Measurements from ENCODE around the gene KIT.

Gene KIT

GRCh38 chr4:54703182-54703581 is 45.4 kb downstream of the KIT start:
- DNase-seq (ENCODE audit: low read depth in 2 of 2) = no peak

- DNase-seq (ENCODE audit: low read depth in 2 of 2) = no peak
Measured at GRCh38 chr4:54707406-54707805, 49.6 kb downstream of the KIT start.

- DNase-seq (ENCODE audit: low read depth in 2 of 2) = no peak
Measured at GRCh38 chr4:54708339-54709279, 50.9 kb downstream of the KIT start.

- no peak for DNase-seq (ENCODE audit: low read depth in 2 of 2)
Measured at GRCh38 chr4:54709400-54709799, 51.6 kb downstream of the KIT start.

- DNase-seq (ENCODE audit: low read depth in 2 of 2) = no peak
Measured at GRCh38 chr4:54712206-54712605, 54.4 kb downstream of the KIT start.

- DNase-seq (ENCODE audit: low read depth in 2 of 2) = no peak
Measured at GRCh38 chr4:54714631-54715030, 56.9 kb downstream of the KIT start.

- DNase-seq (ENCODE audit: low read depth in 2 of 2) = no peak
Measured at GRCh38 chr4:54716478-54717065, 58.8 kb downstream of the KIT start.

GRCh38 chr4:54717694-54718093 is 59.9 kb downstream of the KIT start:
- no peak for DNase-seq (ENCODE audit: low read depth in 2 of 2)

GRCh38 chr4:54719378-54719777 is 61.6 kb downstream of the KIT start:
- DNase-seq (ENCODE audit: low read depth in 2 of 2) = no peak

- no peak for DNase-seq (ENCODE audit: low read depth in 2 of 2)
Measured at GRCh38 chr4:54723220-54723619, 65.5 kb downstream of the KIT start.

- DNase-seq (ENCODE audit: low read depth in 2 of 2) = no peak
Measured at GRCh38 chr4:54723820-54724219, 66.1 kb downstream of the KIT start.

- no peak for DNase-seq (ENCODE audit: low read depth in 2 of 2)
Measured at GRCh38 chr4:54726907-54727306, 69.2 kb downstream of the KIT start.

- no peak for DNase-seq (ENCODE audit: low read depth in 2 of 2)
Measured at GRCh38 chr4:54727346-54727745, 69.6 kb downstream of the KIT start.

GRCh38 chr4:54728368-54728767 is 70.6 kb downstream of the KIT start:
- DNase-seq (ENCODE audit: low read depth in 2 of 2) = no peak

- DNase-seq (ENCODE audit: low read depth in 2 of 2) = no peak
Measured at GRCh38 chr4:54729256-54729655, 71.5 kb downstream of the KIT start.

- no peak for DNase-seq (ENCODE audit: low read depth in 2 of 2)
Measured at GRCh38 chr4:54730581-54730980, 72.8 kb downstream of the KIT start.

GRCh38 chr4:54731552-54731951 is 73.8 kb downstream of the KIT start:
- DNase-seq (ENCODE audit: low read depth in 2 of 2) = no peak

GRCh38 chr4:54731976-54732375 is 74.2 kb downstream of the KIT start:
- no peak for DNase-seq (ENCODE audit: low read depth in 2 of 2)

- DNase-seq (ENCODE audit: low read depth in 2 of 2) = no peak
Measured at GRCh38 chr4:54737421-54737820, 79.7 kb downstream of the KIT start.

GRCh38 chr4:54741202-54741601 is 83.4 kb downstream of the KIT start:
- no peak for DNase-seq (ENCODE audit: low read depth in 2 of 2)

- no peak for DNase-seq (ENCODE audit: low read depth in 2 of 2)
Measured at GRCh38 chr4:54742636-54743399, 85.1 kb downstream of the KIT start.

- DNase-seq (ENCODE audit: low read depth in 2 of 2) = no peak
Measured at GRCh38 chr4:54743562-54743961, 85.8 kb downstream of the KIT start.

GRCh38 chr4:54744487-54744886 is 86.7 kb downstream of the KIT start:
- DNase-seq (ENCODE audit: low read depth in 2 of 2) = no peak
